Measurements from ENCODE around the gene PLXNC1.

DNA sequence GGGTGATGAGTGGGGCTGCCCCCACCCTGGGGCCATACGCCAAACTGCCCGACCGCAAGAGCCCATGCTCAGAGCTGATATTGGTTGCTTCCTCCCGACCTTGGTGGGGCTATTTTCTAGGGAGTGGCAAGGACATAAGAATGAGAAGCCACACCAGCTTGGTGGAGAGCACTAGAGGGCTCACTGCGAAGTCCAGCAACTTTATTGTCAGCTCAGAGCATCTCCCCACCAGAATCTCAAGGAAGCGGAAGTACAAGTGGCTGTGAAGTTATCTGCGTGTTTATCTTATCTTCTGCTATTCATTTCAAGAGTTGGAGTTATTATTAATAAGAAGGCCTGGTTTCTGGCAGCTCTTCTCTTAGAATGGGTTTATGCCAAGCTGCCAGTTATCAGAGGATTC is 4.9 kb upstream of the PLXNC1 start:
- TF ChIP-seq, protein P1, sequence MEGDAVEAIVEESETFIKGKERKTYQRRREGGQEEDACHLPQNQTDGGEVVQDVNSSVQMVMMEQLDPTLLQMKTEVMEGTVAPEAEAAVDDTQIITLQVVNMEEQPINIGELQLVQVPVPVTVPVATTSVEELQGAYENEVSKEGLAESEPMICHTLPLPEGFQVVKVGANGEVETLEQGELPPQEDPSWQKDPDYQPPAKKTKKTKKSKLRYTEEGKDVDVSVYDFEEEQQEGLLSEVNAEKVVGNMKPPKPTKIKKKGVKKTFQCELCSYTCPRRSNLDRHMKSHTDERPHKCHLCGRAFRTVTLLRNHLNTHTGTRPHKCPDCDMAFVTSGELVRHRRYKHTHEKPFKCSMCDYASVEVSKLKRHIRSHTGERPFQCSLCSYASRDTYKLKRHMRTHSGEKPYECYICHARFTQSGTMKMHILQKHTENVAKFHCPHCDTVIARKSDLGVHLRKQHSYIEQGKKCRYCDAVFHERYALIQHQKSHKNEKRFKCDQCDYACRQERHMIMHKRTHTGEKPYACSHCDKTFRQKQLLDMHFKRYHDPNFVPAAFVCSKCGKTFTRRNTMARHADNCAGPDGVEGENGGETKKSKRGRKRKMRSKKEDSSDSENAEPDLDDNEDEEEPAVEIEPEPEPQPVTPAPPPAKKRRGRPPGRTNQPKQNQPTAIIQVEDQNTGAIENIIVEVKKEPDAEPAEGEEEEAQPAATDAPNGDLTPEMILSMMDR (IDR thresholded peaks at IDR 0.05), result no peak
- no peak for TF ChIP-seq POLR2AphosphoS5 (IDR thresholded peaks at IDR 0.05)
